G401.6 (cell line): ENCODE measurements around the gene NSA2.
A peak's percentile ranks its signal among the peaks of the same experiment; 100 is the strongest.
"Not testable (repeated sequence)": the region's sequence is repeated elsewhere in the genome, so short reads cannot be mapped to it uniquely, and the experiment has no call there.

Source experiments
- FAIRE-seq: peaks from 2 replicates; lab custom pipeline; 2012; peaks lifted over from hg19 to GRCh38; lab: Jason Lieb, UNC

Gene NSA2

DNA sequence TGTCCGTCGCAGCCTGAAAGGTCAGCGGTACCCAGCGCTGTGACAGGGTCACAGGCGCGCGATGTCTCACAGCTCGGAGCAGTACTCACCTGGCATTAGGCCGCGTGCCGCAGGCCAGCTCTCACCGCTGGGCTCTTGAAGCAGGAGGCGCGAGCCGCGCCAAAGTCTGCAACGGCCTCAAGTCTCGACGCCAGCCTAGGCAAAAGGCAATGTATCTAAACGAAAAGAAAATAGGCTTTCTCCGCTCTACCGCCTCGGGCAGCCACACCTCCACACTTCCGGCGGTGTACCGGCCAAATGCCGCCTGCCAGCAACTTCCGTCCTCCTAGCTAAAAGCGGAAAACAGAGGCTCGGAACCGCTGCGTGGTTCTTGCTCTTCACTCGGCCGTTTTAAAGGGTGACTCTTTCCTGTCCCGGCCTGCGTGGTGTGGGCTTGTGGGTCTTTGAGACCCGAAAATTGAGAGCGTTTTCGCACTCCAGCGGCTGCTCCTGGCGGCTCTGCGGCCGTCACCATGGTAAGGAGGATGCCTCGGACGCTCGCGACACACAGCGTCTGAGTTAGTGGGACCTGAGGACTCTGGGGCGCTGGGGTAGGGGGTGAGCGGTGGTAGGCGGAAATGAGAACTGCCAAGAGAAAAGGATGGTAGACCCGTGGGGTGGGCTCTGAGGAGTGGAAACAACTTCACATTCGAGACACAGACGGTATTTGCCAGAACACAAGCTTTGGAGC is at the start of gene NSA2, which contains the start of gene GFM2:
NSA2 (plus strand) TSS at position 401 of the 730 bp plus-strand sequence; CDS start at position 513, 112 bp downstream.
GFM2 (minus strand) TSS at position 269 of the 730 bp plus-strand sequence. CDS start 3,375 bp downstream, outside the sequence.
- FAIRE-seq = peak; percentile 67

DNA sequence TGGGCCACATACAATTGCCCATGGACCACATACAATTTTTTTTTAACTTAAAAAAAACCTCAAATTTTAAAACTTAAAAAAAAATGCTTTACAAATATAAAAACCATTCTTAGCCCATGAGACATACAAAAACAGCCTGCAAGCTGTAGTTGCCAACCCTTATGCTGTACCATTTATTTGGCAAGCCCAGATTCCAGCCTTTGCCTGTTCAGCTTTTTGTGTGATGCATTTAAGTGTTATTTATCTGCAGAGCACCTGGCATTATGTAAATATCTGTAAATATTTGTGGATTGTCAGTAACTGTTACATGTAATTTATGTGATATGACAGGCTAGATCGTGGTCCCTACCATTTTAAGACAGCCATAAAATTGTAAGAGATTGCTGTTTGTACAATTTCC is 49.5 kb upstream of the NSA2 start:
- FAIRE-seq = no peak

DNA sequence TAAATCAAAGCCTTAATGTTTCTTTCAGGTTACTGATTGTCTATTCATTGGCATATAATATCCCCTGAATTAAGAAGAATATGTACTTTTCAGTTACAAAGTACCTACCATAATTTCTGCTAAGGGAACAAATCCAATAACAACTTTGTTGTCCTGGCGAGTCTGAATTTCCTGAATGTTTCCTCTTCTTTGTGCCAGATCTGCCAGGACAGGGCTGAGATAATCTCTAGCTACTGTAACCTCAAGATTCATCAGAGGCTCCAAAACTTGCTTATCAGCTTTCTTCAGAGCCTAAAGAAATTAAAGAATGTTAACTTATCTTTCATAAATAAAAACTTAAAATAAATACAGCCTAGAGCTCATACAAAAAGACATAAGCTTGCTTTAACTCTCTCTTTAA is 44.8 kb upstream of the NSA2 start:
- peak; percentile 25 for FAIRE-seq

DNA sequence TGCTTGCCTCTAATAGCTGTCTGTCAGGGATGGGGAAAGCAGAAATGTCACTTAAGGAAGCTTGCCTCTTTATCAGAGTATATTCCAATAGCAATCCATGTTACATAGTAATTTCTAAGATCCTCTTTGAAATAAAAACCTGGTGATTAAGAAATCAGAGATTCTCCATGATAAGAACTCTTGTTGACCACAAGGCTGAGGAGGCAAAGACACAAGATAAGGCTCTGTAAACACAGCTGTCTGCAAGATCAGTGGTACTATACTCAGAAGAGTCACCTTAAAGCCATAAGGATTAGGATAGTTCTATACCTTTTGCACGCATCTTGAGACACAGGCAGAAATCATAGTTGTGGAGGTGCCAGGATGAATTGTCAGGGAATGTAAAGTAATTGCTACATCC is 41.7 kb upstream of the NSA2 start:
- FAIRE-seq = no peak

DNA sequence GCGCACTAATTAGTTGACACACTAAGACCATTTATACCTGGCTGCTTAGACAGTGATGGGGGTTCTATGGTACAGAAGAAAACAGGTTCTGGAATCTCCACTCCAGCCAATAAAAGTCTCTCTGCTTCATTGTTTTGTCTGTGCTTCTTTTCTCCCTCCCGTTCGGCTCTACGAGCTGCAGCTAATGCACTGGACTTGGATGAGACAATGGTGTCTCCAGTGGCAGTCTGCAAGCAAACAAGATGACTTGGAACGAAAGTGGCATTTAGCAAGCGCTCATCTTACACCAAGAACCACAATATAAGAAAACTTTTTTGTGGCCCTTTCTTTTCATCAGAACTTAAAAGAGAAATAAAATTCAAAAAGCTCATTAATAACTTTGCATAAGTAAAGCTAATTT is 30.3 kb upstream of the NSA2 start:
- FAIRE-seq = no peak

DNA sequence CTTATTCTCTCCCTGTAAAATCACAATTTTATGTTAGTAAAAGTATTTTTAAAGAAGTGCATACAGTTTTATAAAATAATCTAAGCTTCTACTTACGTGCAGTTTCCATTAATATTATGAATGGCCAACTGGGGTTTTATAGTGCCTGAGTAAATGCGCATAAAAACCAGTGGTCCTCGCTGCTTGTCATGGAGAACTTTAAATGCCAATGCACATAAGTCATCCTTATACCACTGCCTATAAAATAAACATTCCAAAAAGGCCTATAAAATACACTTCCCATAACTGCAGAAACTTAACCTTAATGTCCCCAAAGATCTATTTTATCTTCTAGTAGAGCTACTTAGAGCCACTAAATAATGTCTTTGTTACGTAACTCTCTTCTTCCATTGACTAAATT is 28.6 kb upstream of the NSA2 start:
- no peak for FAIRE-seq

DNA sequence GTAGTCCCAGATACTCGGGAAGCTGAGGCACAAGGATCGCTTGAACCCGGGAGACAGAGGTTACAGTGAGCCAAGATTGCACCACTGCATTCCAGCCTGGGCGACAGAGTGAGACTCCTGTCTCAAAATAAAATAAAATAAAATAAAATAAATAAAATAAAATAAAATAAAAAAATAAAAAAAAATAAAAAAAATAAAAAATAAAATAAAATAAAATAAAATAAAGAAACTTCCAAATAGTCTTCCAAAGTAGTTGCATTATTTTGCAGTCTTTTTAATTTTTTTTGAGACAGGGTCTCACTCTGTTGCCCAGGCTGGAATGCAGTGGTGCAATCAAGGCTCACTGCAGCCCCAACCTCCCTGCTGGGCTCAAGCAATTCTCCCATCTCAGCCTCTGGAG is 18.3 kb upstream of the NSA2 start:
- FAIRE-seq = not testable (repeated sequence)

DNA sequence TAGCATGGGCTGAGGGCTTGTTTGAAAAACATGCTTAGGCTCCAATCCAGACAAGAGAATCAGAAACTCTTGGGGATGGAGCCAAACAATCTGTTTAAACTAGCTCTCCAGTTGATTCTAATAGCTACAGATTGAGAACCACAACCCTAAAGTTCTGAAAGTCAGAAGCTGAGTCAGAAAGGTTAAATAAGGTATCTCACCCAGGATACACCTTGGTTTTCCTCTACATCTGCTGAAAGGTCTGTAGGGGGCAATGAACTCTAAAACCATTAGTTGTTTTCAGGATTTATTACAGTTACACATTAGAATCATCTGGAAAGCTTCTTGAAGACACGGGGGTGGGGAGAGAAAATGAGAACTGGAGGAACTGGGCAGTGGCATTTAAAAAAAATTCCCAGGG is 5.8 kb upstream of the NSA2 start:
- no peak for FAIRE-seq

DNA sequence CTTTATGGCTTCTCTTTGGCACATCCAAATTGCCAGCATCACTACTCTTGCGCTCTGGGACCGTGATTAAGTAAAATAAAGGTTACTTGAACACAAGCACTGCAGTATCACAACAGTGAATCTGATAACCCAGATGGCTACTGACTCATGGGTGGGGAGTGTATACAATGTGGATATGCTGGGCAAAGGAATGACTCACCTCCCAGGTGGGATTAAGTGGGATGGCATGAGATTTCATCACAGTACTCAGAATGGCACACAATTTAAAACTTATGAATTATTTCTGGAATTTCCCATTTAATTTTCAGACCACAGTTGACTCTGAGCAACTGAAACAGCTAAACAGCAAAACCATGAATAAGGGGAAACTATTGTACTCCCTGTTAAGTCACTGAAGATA is 4.5 kb upstream of the NSA2 start:
- peak; percentile 49 for FAIRE-seq

DNA sequence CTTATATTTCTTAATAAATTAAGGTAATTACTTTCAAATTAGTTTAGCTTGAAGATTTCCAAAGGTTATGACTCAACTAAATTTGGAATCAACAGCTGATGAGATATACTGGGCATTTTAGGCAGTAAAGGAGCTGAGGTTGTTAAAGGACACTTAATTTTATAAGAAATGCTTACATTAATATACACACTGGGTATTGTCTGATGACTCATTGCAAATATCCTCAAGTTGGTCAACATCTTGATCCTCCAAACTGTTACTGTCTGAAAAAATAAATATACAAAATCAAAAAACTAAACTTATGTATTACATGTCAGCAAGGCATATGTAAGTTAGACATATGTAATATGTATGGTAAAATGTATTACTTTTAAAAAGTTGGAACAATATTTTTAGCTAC is 3.5 kb upstream of the NSA2 start:
- FAIRE-seq = peak; percentile 40

DNA sequence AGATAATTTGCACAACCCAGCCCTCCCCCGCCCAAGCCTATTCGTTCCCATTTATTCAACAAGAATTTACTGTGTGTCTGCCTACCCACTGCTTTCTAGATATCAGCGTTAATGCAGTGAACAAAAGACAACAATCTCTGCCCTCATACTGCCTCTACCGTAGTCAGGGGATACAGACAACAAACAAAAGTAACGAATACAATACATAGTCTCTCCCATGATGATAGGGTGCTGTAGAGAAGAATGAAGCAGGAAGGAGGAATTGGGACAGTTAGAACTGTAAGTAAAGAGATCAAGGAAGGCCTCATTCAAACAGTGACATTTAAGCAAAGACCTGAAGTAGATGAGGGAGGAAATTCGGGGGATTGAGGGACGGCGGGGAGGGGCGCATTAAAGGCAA is 1.8 kb upstream of the NSA2 start:
- no peak for FAIRE-seq

DNA sequence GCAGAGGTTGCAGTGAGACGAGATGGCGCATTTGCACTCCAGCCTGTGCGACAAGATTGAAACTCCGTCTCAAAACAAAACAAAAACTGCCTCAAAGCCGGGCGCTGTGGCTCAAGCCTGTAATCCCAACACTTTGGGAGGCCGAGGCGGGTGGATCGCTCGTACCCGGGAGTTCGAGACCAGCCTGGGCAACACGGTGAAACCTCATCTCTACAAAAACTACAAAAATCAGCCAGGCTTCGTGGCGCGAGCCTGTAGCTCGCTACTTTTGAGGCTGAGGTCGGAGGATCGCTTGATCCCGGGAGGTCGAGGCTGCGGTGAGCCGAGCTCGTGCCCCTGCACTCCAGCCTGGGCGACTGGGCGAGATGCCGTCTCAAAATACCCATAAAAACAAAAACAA is 1.1 kb upstream of the NSA2 start:
- FAIRE-seq = no peak

DNA sequence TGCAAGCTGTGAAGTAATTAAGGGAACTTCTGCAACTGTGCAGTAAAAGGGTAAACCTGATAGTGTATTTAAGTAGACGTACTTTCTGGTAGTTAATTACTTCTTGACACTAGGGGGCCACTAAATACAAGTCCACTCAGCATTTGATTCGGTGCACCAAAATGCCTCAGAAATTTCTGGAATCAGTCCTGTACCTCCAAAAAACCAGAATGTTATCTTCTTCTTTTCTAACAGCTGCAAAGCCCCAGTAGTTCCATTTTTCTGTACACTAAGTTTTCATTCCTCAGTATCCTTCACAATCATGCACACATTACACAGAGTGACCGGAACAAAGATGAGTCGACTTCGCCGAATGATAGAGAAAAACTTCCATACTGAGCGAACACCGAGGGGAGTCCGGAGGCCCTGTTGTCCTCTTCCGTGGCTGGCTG is 616 bp upstream of the NSA2 start:
- no peak for FAIRE-seq

DNA sequence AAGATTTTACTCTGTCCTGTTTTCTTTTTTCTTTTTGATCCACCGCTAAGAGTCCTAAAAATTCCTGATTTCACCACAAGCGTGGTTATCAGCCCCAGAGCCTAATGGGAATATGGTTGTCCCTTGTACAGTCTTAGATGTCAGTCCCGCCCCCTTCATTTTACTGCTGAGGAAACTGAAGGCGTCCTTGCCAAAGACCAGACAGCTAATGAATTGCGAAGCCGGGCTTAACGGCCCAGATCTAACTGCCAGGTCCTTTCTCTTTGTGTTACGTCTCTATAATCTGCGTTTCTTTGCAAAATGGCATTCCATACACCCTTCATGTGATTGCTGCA is 497 bp downstream of the NSA2 start:
- no peak for FAIRE-seq

DNA sequence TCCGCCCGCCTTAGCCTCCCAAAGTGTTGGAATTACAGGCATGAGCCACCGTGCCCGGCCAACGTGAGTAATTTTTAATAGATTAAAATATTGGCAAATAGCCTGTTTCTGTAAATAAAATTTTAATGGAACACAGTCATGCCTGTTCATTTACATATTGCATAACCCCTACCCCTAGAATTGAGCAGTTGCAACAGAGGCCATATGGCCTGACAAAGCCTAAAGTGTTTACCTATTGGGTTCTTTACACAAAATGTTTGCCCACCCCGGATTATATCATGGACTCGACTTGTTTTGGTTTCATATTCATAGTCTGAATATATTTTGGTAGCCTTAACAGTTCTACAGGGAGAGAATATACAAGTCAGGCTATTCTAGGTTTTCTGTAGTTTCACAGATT is 5.3 kb downstream of the NSA2 start:
- no peak for FAIRE-seq

DNA sequence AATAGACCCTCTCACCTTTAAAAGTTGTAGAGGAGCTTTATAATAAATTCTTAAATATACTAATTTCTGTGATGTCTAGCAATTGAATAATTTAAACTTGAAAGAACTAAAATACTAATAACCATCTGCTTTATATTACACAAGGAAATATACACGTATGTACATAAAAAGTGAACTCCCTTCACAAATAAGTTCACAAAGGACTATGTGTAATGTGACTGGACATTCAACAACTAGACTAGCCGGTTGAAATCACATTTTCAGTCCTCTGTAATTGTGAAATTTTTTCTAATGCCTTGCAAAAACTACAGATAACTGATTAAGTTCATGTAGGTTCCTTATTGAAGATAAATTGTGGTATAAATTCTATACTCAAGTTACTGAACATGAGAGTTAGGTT is 11.6 kb downstream of the NSA2 start:
- peak; percentile 67 for FAIRE-seq

DNA sequence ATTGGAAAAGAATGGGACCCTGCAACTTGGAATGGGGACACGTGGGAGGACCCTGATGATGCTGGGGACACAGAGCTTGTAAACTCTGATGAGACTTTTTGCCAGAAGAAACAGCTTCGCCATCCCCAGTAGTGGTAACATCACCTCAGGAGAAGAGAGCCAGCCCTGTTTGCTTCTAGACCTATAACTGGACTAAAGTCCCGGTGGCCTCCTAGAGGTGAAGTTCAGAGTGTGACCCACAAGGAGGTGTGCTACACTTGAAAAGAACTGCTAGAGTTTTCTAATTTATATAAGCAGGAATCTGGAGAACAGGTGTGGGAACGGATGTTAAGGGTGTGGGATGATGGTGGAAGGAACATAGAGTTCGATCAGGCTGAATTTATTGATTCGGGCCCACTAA is 19.8 kb downstream of the NSA2 start:
- no peak for FAIRE-seq

DNA sequence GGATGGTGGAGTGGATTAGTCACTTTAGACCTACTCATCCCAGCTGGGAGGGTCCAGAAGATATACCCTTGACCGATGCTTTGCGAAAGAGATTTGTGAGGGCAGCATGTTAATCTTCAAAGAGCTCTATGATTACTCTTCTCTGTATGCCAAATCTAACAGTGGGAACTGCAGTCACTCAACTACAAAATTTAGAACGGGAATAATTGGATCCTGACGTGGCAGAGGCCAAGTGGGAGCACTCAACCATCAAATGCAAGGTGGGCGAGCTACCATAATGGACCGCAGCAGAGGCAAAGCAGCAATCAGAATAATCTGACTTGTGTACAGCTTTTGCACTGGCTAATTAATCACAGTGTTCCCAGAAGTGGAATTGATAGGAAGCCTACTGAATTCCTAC is 20.4 kb downstream of the NSA2 start:
- no peak for FAIRE-seq

DNA sequence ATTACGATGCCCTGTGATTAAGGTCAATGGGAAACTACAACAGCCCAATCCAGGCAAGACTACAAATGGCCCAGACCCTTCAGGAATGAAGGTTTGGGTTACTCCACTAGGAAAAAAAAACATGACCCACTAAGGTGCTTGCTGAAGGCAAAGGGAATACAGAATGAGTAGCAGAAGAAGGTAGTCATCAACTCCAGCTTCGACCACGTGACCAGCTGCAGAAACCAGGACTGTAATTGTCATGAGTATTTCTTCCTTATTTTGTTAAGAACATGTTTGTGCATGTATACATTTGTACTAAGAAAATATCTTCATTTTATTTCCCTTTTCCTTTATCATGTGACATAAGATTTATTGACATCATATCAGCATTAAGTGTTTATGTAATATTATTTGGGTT is 24.6 kb downstream of the NSA2 start:
- peak; percentile 82 for FAIRE-seq

DNA sequence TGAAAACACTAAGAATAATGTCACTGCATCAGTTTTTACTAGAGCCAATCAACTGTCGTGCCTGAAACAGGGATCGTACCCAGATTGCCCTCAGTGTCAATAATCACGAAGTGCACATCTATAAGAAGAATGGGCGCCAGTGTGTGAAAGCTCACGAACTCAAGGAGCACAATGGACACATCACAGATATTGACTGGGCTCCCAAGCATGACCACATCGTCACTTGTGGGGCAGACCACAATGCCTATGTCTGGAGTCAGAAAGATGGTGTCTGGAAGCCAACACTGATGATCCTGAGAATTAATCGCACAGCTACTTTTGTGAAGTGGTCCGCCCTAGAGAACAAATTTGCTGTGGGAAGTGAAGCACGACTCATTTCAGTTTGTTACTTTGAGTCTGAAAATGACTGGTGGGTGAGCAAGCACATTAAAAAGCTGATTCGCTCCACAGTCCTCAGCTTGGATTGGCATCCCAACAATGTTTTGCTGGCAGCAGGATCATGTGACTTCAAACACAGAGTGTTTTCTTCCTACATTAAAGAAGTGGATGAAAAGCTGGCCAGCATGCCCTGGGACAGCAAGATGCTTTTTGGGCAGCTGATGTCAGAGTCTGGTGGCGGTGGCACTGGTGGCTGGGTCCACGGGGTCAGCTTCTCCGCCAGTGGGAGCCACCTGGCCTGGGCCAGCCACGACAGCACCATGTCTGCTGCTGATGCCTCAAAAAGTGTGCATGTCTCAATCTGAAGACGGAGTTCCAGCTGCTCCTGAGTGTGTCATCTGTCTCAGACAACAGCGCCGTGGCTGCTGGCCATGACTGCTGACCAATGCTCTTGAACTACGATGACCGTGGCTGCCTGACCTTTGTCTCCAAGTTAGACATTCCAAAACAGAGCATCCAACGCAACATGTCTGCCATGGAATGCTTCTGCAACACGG is 32.2 kb downstream of the NSA2 start:
- no peak for FAIRE-seq

DNA sequence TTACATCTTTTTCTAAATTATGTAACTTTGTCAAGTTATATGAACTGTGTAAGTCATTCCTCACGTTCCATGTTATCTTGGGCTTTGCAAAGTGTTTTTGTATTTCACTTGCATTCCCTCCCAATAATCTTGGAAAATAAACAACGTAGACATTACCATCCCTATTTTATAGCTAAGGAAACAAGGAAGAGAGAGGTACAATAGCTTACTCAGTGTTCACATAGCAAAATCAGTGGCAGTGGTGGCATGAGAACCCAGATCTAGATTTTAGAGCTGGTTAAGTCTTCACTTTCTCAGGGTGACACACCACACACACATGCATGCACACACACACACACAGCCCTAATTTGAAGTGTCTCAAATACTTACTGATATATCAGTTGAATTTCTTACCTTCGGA is 34.1 kb downstream of the NSA2 start:
- FAIRE-seq = peak; percentile 19

DNA sequence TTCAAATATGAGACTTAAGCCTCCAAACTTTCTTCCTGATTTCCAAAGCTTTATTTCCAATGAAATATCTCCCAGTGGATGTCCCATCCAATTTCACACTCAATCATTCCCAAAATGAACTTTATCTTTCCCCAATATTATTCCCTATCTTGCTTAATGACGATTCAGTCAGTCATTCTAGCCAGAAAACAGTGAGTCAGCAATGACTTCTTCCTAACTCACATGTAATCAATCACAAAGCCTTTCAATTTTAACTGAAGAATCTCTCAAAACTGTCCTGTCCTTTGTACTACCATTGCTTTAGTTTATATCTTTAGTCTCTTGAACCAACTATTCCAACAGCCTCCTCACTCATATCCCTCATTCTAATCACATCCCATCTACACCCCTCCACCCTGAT is 34.9 kb downstream of the NSA2 start:
- no peak for FAIRE-seq

DNA sequence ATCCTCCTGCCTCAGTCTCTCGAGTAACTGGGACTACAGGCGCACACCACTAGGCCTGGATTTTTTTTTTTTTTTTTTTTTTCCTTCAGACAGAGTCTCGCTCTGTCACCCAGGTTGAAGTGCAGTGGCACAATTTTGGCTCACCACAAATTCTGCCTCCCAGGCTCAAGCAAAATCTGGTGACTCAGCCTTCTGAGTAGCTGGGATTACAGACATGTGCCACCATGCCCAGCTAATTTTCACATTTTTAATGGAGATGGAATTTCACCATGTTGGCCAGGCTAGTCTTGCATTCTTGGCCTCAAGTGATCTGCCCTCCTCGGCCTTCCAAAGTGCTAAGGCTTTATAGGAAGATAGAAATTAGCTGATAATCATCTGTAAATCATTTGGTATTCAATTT is 43.9 kb downstream of the NSA2 start:
- no peak for FAIRE-seq

DNA sequence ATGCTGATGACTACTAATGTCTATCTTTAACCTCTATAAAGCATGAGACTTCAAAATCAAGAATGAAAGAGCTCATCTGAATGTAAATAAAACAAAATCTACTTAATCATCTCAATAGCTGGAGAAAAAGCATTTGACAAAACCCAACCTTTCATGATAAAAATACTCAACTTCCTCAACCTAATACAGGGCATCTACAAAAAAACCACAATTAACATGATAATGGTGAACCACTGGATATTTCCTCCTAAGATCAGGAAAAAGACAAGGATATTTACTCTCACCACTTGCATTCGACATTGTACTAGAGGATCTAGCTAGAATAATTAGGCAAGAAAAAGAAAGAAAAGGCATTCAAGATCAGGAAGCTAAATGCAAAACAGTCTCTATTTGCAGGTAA is 49.8 kb downstream of the NSA2 start:
- no peak for FAIRE-seq
